Measurements from ENCODE around the gene ARL11.

ARL11 gene

DNA sequence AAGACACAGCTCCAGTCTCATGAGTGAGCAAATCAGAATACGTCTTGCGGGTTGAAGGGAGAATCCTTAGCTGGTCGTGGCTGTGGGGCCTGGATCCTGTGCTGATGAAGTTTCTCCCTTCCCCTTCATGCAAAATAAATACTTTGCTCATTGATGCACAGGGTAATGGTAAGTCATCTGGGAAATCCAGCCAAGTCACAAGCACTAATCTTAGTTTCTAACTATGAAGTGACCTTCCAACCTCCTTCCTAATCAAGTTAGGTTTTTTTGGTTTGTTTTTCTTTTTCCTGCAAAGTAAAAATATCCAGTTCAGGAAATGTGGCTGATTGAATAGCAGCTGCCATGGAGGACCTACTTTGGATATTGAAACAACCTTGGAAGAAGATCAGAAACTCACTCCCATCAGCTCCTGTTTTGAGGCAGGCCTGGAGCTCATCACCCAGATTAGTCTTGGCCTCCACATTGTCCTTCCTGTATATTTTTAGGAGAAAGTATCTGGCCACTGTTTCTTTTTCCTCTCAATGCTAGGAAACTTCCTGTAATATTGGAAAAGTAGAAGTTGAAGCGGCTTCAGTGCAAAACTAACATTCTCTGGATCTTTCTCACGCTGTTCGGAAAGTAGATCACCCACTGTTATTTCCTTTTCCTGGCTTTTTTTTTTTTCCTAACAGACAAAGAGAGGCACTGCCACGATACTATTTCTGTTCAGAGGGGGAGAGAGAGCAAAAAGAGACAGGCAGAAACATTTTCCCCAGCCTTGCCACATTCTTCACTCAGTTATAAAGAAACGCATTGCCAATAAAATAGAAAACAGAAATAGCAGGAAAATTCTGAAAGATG is 12.3 kb upstream of the ARL11 start:
- DNase-seq, result peak; percentile 23

DNA sequence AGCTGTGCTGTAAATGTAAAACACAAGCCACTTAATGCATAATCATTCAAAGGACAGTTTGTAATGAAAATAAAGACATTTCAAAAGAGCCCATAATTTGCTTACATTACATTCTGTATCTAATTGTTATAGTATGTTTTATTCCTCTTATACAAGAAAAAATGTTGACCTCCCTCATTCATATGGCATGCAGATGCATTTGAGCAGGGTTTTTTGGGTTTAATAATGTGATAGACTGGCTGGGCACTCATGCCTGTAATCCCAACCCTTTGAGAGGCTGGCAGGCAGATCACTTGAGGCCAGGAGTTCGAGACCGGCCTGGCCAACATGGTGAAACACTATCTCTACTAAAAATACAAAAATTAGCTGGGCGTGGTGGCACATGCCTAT is 11.6 kb upstream of the ARL11 start:
- DNase-seq, result peak; percentile 17

DNA sequence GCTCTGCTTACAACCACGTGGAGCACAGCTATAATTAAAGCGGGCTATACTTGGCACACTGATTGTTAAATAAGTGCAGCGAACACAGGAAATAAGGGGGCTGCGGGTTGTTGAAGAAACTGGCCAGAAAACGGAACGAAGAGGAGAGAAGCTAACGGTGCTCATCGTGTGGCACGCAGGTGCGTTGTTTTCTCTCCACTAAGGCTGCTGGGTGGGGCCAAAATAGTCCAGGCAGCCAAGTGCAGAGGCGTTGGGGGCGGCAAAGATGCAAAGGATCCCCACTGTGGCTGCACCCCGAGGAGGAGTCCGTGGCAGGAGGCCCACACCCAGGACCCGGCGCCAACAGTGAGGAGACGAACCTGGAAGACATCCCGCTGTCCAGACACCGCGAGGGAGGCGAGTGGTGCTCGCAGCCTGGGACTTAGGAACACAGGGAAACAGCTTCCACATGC is 8.1 kb upstream of the ARL11 start:
- DNase-seq, result no peak

DNA sequence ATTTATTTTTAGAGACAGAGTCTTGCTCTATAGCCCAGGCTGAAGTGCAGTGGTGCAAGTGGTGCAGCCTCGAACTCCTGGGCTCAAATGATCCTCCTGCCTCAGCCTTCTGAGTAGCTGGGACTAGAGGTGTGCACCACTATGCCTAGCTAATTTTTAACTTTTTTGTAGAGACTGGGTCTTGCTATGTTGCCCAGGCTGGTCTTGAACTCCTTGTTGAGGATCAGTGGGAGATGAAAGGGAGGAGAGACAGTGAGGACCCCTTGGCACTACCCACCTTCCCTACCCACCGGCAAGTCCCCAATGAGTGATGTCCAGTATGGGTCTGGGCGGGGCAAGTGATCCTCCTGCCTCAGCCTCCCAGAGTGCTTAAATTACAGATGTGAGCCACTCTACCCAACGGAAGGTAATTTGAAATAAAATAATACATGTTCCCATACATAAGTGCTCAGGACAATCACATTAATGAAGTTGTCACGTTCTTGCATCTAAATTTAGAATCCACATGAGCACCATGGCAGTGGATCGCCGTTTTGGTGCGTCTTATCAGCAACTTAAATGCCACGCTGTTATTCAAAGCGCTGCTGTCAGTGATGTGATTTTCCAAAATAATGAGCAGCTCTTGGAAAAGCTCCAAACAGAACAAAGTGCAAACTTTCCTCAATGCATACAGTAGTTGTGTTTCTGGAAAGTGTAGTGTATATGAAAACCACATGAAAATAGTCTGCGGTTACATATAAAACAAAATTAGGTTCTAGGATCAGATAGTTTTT is 5.9 kb upstream of the ARL11 start:
- DNase-seq, result no peak

DNA sequence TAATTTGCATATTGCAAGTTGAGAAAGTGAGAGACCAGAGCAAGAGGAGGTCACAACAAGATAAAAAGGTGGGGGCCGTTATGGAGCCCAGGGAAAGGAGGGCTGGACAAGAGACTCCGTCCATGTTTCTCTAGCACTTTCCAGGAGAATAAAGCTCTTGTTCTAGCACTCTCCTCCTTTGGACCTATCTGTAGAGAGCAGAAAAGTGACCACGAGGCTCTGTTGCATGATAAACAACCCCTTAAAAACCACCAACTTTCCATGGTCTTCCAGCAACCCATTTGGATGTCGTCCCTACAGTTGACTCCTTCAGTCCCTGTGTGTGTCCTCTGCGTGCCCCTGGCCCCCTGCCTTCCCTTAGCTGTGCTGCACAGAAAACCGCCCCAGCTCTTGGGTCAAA is 4.1 kb upstream of the ARL11 start:
- DNase-seq, result no peak

DNA sequence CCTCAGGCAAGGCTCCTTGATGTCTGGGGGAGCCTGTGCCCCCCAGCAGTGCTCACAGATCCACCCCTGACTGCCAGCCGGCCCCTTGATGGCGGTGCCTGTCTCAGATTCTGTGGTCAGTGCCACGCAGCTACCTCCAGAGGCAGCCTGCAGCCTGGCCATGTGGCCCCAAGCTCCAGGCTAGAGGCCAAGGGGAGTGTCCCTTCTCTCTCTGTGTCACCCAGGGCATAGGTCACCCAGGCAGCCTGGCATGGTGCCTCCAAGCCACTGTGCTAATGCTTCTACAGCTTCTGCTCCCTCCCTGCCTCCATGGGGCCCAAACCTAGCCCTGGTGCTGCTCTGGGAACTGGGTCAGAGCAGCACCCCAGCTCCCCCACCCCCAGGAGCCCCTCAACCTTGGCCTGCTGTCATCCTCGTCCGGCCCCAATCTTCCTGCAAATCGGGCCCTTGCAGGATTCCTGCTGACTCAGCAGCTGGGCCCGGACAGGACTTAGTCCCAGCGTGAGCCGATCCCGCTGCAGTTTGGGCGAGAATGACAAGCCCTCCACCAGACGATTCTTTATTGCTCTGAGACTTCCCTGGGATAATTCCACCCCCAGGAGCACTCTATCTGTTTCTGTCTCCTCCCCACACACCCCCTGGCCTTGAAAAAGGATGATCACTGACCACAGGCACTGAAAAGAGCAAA is 2.8 kb upstream of the ARL11 start:
- DNase-seq, result no peak

DNA sequence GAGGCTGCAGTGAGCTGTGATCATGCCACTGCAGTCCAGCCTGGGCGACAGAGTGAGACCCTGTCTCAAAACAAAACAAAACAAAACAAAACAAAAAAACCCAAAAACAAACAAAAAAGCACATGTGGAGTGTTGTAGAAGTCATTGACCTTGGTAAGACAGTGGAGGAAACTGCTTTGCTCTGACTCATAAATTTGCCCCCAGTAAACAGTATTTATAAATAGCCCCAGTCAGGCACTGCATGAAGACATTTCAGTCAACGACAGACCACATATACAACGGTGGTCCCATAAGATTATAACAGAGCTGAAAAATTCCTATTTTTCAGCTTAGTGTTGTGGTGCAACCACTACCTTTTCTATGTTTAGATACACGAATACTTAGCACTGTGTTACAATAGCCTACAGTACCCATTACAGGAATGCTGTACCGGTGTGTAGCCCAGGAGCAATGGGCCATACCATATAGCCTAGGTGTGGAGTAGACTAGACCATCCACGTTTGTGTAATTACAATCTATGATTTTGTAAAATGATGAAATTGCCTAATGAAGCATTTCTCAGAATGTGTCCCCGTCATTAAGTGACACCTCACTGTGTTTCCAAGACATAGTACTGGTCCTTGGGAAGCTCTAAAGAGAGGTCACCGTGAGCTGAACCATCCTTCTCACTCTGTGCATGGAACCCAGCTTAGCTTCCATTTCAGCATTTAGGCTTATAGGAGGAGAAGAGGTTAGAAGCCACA is 1.1 kb downstream of the ARL11 start:
- DNase-seq, result no peak

DNA sequence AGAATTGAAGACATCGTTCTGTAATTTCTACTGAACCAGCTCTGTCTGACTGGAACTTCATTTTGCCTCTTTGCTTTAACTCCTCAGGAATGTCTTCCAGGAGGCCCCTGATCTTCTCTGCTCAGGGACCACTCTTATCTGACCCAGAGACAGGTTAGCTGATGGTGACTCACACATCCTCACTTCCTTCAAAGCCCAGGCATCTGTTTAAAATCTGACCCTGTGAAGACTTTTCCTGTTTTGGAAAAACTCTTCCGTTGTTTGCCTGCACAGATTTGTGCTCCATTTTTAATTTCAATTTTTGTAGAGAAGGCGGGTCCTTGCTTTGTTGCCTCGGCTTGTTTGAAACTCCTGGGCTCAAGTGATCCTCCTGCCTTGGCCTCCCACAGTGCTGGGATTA is 1.6 kb downstream of the ARL11 start:
- DNase-seq, result no peak

DNA sequence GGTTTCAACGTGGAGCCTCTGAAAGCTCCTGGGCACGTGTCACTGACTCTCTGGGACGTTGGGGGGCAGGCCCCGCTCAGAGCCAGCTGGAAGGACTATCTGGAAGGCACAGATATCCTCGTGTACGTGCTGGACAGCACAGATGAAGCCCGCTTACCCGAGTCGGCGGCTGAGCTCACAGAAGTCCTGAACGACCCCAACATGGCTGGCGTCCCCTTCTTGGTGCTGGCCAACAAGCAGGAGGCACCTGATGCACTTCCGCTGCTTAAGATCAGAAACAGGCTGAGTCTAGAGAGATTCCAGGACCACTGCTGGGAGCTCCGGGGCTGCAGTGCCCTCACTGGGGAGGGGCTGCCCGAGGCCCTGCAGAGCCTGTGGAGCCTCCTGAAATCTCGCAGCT is 2.3 kb downstream of the ARL11 start:
- no peak for DNase-seq

DNA sequence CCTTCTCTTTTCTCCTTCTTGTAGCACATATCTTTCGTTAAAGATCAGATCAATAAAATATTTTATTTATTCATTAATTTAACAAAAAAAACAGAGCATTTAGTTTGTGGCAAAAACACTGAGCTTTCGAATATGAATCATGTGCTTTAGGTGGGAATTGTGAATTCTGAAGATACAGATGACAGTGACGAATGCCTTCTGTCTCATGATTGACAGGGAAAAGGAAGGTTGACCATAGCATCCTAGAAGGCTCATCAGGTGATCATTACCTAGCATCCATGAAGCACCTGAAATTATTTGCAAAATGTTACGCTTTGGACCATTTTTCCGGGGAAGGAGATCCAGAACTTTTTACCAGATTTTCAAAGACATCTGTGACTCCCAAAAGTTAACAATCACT is 3.8 kb downstream of the ARL11 start:
- no peak for DNase-seq

DNA sequence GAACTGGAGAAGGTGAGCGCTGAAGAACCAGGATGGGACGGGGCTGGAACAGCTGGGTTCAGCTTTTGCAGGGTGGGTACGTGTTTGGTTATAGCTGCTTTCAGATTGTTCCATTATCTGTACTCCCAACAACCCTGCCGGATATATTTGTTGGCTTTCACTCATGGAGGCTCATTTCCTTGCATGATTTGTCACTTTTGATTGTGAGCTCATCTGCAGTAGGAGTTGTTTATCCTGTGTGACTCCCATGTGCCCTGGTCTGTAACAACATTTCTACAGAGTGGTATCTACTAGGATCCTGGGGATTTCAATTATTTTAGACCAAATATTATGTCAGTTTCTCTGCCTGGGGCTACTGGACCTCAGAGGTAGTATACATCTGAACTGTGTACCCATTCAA is 5.4 kb downstream of the ARL11 start:
- DNase-seq, result no peak

DNA sequence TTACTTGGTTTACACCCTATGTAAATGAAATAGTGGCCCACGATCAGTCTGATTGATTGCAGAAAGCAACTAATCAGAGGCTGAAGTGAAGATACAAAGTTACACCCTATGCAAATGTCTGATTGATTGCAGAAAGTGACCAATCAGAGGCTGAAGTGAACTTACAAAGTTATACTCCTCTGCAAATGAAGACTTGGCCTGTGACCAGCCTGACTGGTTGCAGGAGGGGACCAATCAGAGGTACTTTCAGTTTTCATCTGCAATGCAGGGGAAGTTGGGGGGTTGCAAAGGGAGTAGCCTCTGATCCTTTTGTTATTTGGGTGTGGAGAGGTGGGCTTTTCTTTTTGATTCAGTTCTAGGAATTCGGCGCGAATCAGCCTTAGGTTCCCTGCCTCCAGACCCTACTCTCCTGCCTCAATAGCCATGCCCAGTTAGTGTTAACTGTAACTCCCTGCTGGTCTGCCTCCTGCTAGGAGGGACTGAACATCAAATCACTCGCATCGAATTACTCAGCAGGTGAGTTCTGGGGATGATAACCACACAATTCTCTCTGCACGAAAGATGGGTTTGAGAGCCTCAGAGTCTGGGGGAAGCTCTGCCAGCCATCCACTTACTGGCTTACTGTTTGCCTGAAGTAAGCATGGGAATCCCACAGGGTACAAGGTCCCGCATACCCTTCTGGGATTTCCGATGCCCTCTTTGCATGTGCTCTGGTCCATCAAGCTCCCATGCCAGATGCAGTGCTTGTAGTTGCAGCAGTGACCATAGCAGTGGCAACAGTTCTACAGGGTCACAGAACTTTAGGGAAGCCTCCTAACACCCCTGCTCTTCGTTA is 7.5 kb downstream of the ARL11 start:
- peak; percentile 68 for DNase-seq

DNA sequence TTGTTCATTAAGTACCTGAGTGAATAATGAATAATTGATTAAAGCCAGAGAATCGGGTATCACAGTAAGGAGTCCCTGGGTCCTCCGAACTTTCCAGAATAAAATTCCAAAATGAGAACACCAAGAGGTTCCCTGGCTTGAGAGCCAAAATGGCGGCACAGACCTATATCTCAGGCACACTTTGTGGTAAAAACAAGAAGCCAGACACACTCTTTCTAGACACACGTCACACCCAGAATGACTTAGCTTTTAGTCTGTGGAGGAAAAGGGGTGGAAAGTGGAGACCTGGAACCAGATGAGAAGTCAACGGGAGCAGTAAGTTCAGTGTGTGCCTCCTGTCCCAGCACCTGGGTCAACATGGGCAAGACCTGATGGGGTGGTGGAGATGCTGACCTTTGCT is 8.4 kb downstream of the ARL11 start:
- no peak for DNase-seq

DNA sequence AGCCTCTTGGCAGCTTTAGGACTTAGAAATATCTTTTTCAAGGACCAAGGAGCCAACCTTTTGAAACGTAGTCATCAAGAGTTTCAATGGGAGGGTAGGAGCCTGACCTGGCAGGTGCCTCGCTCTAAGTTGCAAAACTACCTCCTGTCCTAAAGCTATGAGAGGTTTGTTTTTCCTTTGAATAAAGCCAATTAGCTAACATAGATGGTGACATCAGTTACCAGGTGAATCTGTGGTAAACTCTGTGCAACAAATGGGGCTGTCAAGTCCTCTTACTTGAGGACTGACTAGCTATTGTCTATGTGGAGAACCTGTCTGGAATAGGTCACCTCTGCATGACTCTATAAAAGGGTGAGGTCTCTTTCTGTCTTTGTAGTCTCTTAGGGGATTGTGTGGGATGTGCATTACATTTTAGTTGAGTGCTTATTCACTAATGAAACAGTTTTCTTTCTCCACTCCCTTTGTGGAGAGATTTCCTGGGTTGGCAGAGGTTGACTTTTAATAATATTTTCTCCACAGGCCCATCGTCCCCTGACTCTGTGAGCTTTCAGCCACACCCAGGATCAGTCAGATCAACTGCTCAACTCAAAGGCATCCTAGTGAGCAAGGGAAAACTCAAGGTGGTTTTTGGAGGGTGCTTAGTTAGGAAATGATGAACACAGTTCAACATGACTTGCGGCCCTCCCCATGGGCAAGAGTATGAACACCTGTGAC is 9.9 kb downstream of the ARL11 start:
- DNase-seq, result no peak

DNA sequence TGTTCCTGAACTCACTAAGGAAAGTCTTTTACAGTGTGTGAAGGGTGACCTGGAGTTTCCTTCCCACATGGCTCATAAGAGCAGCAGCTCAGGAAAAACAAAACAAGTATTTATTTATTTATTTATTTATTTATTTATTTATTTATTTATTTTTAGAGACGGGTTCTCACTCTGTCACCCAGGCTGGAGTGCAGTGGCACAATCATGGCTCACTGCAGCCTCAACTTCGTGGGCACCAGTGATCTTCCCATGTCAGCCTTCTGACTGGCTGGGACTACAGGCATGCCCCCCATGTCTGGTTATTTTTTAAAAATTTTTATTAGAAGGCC is 10.4 kb downstream of the ARL11 start:
- DNase-seq, result no peak

DNA sequence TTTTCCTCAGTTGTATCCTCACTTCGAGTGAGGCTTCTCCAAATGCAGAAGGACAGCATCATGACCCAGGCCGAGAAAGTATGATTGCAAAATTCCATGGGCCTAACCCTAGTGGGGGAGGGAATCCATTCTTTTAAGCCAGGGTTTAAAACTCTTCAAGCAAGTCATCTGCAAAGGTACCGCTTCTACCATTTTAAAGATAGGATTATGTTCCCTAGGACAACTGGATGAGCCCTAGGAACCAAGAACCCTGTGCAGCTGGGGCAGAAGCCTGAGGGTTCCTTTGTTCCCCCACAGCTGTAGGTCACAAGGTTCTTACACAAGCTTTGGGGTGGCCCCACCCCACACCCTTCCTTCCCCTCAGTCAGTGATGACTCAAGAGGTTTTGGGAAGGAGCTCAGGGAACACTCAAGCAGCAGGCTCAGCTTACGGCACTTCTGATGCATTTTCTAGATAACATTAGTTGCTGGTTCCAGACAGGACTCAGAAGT is 13.5 kb downstream of the ARL11 start:
- peak; percentile 31 for DNase-seq

DNA sequence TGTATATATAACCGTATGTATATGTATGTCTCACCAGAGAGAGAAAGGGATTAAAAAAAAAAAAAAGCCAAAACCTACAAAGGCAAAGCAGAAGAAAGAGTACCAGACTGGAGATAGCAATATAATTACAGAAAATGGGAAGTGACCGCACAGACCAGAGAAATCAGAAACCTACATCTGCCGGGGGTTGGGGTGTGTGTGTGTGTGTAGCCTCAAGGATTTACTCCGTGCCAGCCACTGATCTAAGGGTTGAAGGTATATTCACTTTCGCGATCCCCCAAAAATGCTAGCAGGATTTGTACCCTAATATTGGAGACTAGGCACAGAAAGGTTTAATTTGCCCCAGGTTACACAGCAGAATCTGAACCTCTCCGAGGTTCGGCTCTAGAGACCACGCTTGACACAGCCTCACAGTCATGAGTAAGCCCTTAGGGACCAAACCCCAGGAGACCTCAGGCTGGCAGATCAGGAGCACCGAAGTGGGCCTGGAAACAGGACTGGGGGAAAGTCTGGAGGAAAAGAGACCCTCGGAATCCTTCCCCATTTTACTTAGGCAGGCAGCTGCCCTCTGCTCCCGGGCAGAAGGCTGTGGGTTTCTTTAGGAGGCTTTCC is 14.8 kb downstream of the ARL11 start:
- no peak for DNase-seq

DNA sequence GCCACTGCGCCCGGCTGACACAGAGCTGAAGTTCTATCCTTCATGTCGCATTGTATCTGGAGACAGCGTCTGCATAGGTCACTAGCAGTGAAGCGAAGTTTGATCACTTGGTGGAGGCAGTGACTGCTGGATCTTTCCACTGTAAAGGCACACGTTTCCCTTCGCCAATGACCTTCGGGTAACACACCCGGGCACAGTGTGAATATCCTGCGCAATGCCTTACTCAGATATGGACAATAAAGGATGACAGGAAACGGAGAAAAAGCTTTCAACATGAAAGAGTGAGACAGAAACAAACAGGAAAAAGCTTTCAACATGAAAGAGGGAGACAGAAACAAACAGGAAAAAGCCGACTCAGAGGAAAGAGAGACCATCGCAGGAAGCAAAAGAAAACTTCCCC is 17.1 kb downstream of the ARL11 start:
- no peak for DNase-seq

DNA sequence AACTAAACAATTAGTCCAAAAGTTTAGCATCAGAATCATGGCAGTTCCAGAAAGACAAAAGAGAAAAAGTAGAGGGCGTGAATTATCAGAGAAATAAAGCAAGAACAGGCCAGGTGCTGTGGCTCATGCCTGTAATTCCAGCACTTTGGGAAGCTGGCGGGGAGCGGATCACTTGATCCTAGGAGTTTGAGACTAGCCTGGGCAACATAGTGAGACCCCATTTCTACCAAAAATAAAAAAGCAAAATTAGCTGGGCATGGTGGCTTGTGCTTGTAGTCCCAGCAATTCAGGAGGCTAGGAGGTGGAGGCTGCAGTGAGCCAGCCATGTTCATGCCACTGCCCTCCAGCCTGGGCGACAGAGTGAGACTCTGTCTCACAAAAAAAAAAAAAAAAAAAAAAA is 18.4 kb downstream of the ARL11 start:
- DNase-seq, result no peak

DNA sequence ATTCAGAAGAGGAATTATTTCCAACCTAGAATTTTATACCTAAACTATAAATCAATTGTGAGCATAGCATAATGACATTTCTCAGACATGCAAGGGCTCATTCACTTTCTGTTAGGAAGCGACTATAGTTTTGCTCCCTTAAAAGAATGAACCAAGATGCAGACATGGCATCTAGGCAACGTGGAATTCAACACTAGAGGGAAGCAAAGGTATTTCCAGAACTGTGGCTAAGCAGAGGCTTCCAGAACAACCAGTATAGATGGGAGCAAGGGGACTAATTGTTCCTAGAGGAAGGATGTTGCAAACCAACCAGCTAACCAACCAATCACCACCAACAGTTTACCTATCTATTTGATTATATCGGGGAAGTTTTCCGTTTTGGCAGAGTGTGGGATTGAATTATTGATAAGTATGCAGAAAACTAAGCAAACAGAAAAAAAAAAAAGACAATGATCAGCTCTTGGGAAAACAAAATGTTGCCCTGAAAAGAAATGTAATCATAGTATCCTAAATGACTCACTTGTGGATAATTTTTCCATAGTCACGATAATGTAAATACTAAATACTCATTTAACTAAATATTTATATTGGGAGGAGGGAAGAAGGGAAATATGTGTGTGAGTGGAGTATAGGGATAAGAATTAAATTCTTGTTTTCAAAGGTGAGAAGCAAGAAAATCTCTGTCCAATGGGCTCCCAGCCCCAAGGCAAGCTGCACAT is 21.1 kb downstream of the ARL11 start:
- DNase-seq, result peak; percentile 55

Data from fibroblast of skin of scalp (primary cell).